Heart left ventricle (tissue), 16 donors: ENCODE measurements around the gene TEX36. TPM values are rescaled to one million over a fixed set of nuclear protein-coding genes. Genes with fewer than 3 reads are reported as not detected.

Experiments
- ATAC-seq, 4 donors: fragments of 200-7000 bp; cut with Tn5 transposase; one replicate each; pipeline ENCODE4 v1.9.1; 2020 to 2022; ENCODE audit warnings: moderate library complexity in 4 of 4, mild to moderate bottlenecking in 3 of 4, moderate number of reproducible peaks in 1 of 4
- DNase-seq, 5 donors: peaks; one replicate each; pipeline ENCODE4 v3.0.0-alpha.2; 2020
- H3K27ac ChIP-seq, 12 donors: fragments of 200-600 bp; sonication (generic) in 4 of 12; one replicate each; pipeline versions ENCODE4 v1.5.0 to v1.8.0; 2016 to 2022; ENCODE audit warnings: mild to moderate bottlenecking in 2 of 12
- H3K27me3 ChIP-seq, 9 donors: fragments of 200-600 bp; sonication (generic) in 2 of 9; one replicate each; pipeline versions ENCODE4 v1.5.1 to v1.8.0; 2016 to 2022; ENCODE audit warnings: mild to moderate bottlenecking in 3 of 9
- H3K36me3 ChIP-seq, 9 donors: fragments of 200-600 bp; sonication (generic) in 2 of 9; one replicate each; pipeline versions ENCODE4 v1.5.0 to v1.8.0; 2018 to 2022; ENCODE audit warnings: mild to moderate bottlenecking in 2 of 9
- H3K4me1 ChIP-seq, 12 donors: fragments of 200-600 bp; sonication (generic) in 4 of 12; one replicate each; pipeline versions ENCODE4 v1.5.0 to v1.8.0; 2016 to 2022; ENCODE audit warnings: mild to moderate bottlenecking in 3 of 12
- H3K4me3 ChIP-seq, 12 donors: fragments of 200-600 bp; sonication (generic) in 4 of 12; one replicate each; pipeline versions ENCODE4 v1.5.0 to v1.8.0; 2017 to 2022; ENCODE audit warnings: mild to moderate bottlenecking in 9 of 12, moderate library complexity in 4 of 12
- H3K9me3 ChIP-seq, 12 donors: fragments of 200-600 bp; sonication (generic) in 4 of 12; one replicate each; pipeline versions ENCODE4 v1.5.0 to v1.8.0; 2016 to 2022; ENCODE audit warnings: mild to moderate bottlenecking in 1 of 12
- POLR2A ChIP-seq, 2 donors: fragments of 450-650 bp; IDR thresholded peaks; one replicate each; pipeline ENCODE4 v1.6.1; 2017; ENCODE audit warnings: antibody characterized with exemption in 2 of 2, mild to moderate bottlenecking in 2 of 2, moderate library complexity in 2 of 2
- WGBS, 4 donors: extraction: QIAGEN DNeasy Blood & Tissue Kit in 2 of 4; methylation state at CpG; one replicate each; pipeline versions ENCODE4 v1.1.5 to v1.1.7; 2013 to 2018; 5-methylcytosine and 5-hydroxymethylcytosine counted together
- intact Hi-C, 10 donors: fragments of 100-400 bp; cut with DNase I; formaldehyde crosslinking; loops; one replicate each; pipeline versions ENCODE4 v1.11.1 to v1.14.2; 2022
- polyA plus RNA-seq, 2 donors: library from polyadenylated mRNA; stranded (reverse); fragments of 200-250 nt; gene quantifications; one replicate each; pipeline ENCODE4 v1.2.3, GENCODE V29; 2013
- total RNA-seq, 9 donors: library from RNA; depleted of rRNA in 2 of 9; stranded (reverse); fragments of >200 nt in 2 of 9; fragmentation: NEBNext Ultra II Directional in 3 of 9; extraction: Animal tissue kit (Norgen Biotek cat#: 25700) in 3 of 9; gene quantifications; one replicate each; pipeline versions ENCODE4 v1.1.0 to v1.2.4, GENCODE V29; 2016 to 2023
- TF ChIP-seq, protein P1 (sequence below), 12 donors: fragments of 200-600 bp; sonication (generic) in 4 of 12; IDR thresholded peaks; one replicate each; pipeline versions ENCODE4 v1.5.0 to v1.8.0; 2018 to 2022; ENCODE audit warnings: antibody characterized with exemption in 12 of 12, mild to moderate bottlenecking in 5 of 12
- donor health status: ischemic (EF 13 %, LVEDD 7.1; RV severe dilation, severe dysfunction).
- donor health status: healthy with polysubstance abuse.
- donor health status: DM: no; HTN: yes; CAD: no.
- donor health status: DM: no; HTN: no; CAD: no.
- donor health status: ischemic (EF 25% LVEDD 6.9; RV normal size, moderate dysfunction).
- donor health status: ischemic (EF 25% LVEDD 5.7; RV mildly dilated, moderate dysfunction).
- donor health status: healthy.
- donor health status: DM: yes; HTN: yes; CAD: no.
- donor health status: ischemic (EF 35%, LVEDD 5.7; RV mildly dilated, moderate dysfunction).
- donor health status: nonischemic (EF 11% LVEDD 7.7; RV severe dilation, severe dysfunction).
- donor health status: DM: yes; HTN: yes; CAD: no.
- donor health status: PGD.
- donor health status: ischemic (EF 29% LVEDD 5.4; RV normal size, mild dysfunction).
- donor health status: nonischemic (EF 23%, LVEDD 6.1; RV moderate dilation, normal function).

TEX36 gene
- total and polyA plus RNA-seq, 11 donors = not detected

DNA sequence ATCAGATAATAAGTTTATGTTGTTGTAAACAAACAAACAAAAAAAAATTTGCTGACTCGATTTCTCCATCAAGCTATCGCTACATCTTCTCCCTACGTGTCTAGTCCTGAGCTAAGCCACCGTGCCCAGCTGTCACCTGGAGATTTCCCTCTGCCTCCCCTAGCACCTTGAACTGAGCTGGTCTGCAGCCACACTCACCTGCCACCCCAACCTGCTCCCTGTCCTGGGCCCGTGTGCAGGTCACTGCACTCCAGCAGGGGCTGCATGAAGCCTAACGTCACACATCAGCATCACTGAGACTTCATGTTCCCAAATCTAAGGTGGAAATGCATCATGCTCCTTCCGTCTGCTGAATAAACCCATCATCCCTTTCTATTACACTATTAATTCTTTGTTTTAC lies 44.4 kb downstream of the TEX36 start:
- no peak for TF ChIP-seq POLR2A (IDR thresholded peaks at IDR 0.05)
- TF ChIP-seq, protein P1, sequence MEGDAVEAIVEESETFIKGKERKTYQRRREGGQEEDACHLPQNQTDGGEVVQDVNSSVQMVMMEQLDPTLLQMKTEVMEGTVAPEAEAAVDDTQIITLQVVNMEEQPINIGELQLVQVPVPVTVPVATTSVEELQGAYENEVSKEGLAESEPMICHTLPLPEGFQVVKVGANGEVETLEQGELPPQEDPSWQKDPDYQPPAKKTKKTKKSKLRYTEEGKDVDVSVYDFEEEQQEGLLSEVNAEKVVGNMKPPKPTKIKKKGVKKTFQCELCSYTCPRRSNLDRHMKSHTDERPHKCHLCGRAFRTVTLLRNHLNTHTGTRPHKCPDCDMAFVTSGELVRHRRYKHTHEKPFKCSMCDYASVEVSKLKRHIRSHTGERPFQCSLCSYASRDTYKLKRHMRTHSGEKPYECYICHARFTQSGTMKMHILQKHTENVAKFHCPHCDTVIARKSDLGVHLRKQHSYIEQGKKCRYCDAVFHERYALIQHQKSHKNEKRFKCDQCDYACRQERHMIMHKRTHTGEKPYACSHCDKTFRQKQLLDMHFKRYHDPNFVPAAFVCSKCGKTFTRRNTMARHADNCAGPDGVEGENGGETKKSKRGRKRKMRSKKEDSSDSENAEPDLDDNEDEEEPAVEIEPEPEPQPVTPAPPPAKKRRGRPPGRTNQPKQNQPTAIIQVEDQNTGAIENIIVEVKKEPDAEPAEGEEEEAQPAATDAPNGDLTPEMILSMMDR (IDR thresholded peaks at IDR 0.05) = no peak
- 62 to 69% (median 66%) methylated on average over 7 of the region's 7 CpGs for WGBS, 4 donors
- peaks cover 0 to 14% (median 0%) of the 10 kb centered on the region in 9 donors for H3K27me3 ChIP-seq
- no peak overlapping the region for H3K4me3 ChIP-seq
- H3K36me3 ChIP-seq = no peaks in the 10 kb centered on the region
- ATAC-seq (no peak), DNase-seq (no peak)
- H3K4me1 ChIP-seq = no peaks in the 10 kb centered on the region
- H3K9me3 ChIP-seq = no peaks in the 10 kb centered on the region
- H3K27ac ChIP-seq = no peak overlapping the region
- intact Hi-C loops = no loop called here

DNA sequence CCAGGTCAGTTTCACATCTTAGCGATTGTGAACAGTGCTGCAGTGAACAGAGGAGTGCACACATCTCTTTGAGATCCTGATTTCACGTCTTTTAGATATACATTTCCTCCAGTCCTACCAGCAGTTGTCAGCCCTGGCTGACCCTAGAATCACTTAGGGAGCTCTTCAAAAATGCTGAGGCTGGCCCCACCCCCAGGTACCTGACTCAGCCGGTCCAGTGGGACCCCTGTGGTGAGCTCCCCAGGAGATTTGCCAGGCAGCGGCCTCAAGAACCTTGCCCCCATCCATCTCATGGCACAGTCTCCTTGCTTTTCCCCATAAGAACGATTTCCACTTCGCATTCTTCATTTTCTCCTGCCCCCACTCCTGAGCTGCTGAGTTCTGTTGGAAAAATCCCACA lies 45.5 kb downstream of the TEX36 start:
- 56 to 68% (median 64%) methylated on average over 6 of the region's 6 CpGs for WGBS, 4 donors
- no peak for DNase-seq
- Histone ChIP-seq H3K4me1 (no peaks in the 10 kb centered on the region), H3K27ac (no peak overlapping the region), H3K36me3 (no peaks in the 10 kb centered on the region), H3K9me3 (no peaks in the 10 kb centered on the region), H3K27me3 (peaks cover 0 to 16% (median 3%) of the 10 kb centered on the region in 9 donors), H3K4me3 (no peak overlapping the region)
- no peak for ATAC-seq
- intact Hi-C loops = no loop called here
- TF ChIP-seq, protein P1 (IDR thresholded peaks at IDR 0.05) = no peak
- TF ChIP-seq POLR2A (IDR thresholded peaks at IDR 0.05) = no peak

DNA sequence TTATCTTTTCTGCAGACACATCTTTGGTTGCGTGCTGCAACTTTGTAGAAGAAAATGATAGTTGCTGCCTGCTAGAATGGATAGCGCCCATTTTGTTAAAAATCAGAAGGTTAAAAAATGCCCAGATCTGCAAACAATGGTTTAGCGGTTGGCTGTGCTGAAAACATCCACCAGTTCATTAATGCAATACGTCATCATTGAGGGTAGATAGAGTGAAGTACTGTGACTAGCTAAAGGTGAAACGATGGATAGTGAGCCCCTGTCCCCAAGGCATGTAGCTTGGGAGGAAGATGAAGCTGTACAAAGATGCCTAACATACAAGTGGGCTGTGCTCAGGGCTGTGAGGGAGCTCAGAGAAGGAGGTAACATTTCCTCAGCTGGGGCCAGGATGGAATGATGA lies 48.4 kb downstream of the TEX36 start:
- no peak for TF ChIP-seq POLR2A (IDR thresholded peaks at IDR 0.05)
- Histone ChIP-seq H3K27me3 (peaks cover 0 to 12% (median 0%) of the 10 kb centered on the region in 9 donors), H3K9me3 (no peaks in the 10 kb centered on the region), H3K36me3 (no peaks in the 10 kb centered on the region), H3K27ac (no peak overlapping the region), H3K4me1 (no peaks in the 10 kb centered on the region), H3K4me3 (no peak overlapping the region)
- DNase-seq (no peak), ATAC-seq (no peak)
- 85 to 92% (median 89%) methylated on average over 5 of the region's 5 CpGs for WGBS, 4 donors
- intact Hi-C loops = no loop called here

- no peaks in the 10 kb centered on the region for H3K9me3 ChIP-seq
- ATAC-seq = no peak
- H3K4me3 ChIP-seq = no peak overlapping the region
- intact Hi-C loops = no loop called here
- no peaks in the 10 kb centered on the region for H3K4me1 ChIP-seq
- WGBS, 4 donors = 67 to 75% (median 70%) methylated on average over 13 of the region's 13 CpGs
- peaks cover 0 to 11% (median 0%) of the 10 kb centered on the region in 9 donors for H3K27me3 ChIP-seq
- H3K36me3 ChIP-seq = no peaks in the 10 kb centered on the region
- no peak overlapping the region for H3K27ac ChIP-seq
- no peak for DNase-seq
- no peak for TF ChIP-seq POLR2A (IDR thresholded peaks at IDR 0.05)
- TF ChIP-seq, protein P1 (IDR thresholded peaks at IDR 0.05) = no peak
Measured at GRCh38 chr10:125633517-125633999, 49.4 kb downstream of the TEX36 start.

- H3K9me3 ChIP-seq = no peaks in the 10 kb centered on the region
- WGBS, 4 donors = 70 to 78% (median 74%) methylated on average over 5 of the region's 5 CpGs
- intact Hi-C loops = no loop called here
- ATAC-seq (no peak), DNase-seq (no peak)
- no peak overlapping the region for H3K27ac ChIP-seq
- no peaks in the 10 kb centered on the region for H3K36me3 ChIP-seq
- TF ChIP-seq, protein P1 (IDR thresholded peaks at IDR 0.05) = no peak
- TF ChIP-seq POLR2A (IDR thresholded peaks at IDR 0.05) = no peak
- H3K4me3 ChIP-seq = no peak overlapping the region
- H3K4me1 ChIP-seq = no peaks in the 10 kb centered on the region
- H3K27me3 ChIP-seq = peaks cover 0 to 9% (median 0%) of the 10 kb centered on the region in 9 donors
Measured at GRCh38 chr10:125631806-125632205, 51.2 kb downstream of the TEX36 start.
